Effector memory CD4-positive, alpha-beta T cell (primary cell): Measurements from ENCODE around the gene DYRK3.

Source experiments
- DNase-seq, 3 donors: peaks; one replicate each; pipeline ENCODE4 v3.0.0-alpha.2; 2020
- H3K27ac ChIP-seq: 2 replicates; pipeline ENCODE4 v1.7.0; 2013; ENCODE audit warnings: mild to moderate bottlenecking, low read length, moderate library complexity; ENCODE audit not compliant: insufficient read depth, poor library complexity, severe bottlenecking
- H3K27me3 ChIP-seq: replicated peaks from 2 replicates; pipeline ENCODE4 v1.7.0; 2013; ENCODE audit warnings: mild to moderate bottlenecking, low read length; ENCODE audit not compliant: insufficient read depth, control insufficient read depth, poor library complexity, severe bottlenecking
- H3K36me3 ChIP-seq: 2 replicates; pipeline ENCODE4 v1.7.0; 2013; ENCODE audit warnings: mild to moderate bottlenecking, low read length, moderate library complexity; ENCODE audit not compliant: control insufficient read depth, insufficient read depth
- H3K4me1 ChIP-seq: 2 replicates; pipeline ENCODE4 v1.7.0; 2013; ENCODE audit warnings: low read length, mild to moderate bottlenecking; ENCODE audit not compliant: control insufficient read depth, insufficient read depth, poor library complexity, severe bottlenecking
- H3K4me3 ChIP-seq: 2 replicates; pipeline ENCODE4 v1.7.0; 2013; ENCODE audit warnings: low read length, low read depth, mild to moderate bottlenecking; ENCODE audit not compliant: insufficient read depth, poor library complexity, severe bottlenecking
- H3K9me3 ChIP-seq: 2 replicates; pipeline ENCODE4 v1.7.0; 2013; ENCODE audit warnings: mild to moderate bottlenecking, low read length, moderate library complexity; ENCODE audit not compliant: control insufficient read depth

DYRK3 gene

GRCh38 chr1:206679738-206680211 is 44.4 kb downstream of the DYRK3 start:
- peaks cover 4% of the 10 kb centered on the region for H3K27me3 ChIP-seq
- no peak for DNase-seq
- H3K4me3 ChIP-seq: no peak overlapping the region
- no peaks in the 10 kb centered on the region for H3K36me3 ChIP-seq
- peaks cover 8% of the 10 kb centered on the region for H3K4me1 ChIP-seq
- no peaks in the 10 kb centered on the region for H3K9me3 ChIP-seq
- no peak overlapping the region for H3K27ac ChIP-seq

DNA sequence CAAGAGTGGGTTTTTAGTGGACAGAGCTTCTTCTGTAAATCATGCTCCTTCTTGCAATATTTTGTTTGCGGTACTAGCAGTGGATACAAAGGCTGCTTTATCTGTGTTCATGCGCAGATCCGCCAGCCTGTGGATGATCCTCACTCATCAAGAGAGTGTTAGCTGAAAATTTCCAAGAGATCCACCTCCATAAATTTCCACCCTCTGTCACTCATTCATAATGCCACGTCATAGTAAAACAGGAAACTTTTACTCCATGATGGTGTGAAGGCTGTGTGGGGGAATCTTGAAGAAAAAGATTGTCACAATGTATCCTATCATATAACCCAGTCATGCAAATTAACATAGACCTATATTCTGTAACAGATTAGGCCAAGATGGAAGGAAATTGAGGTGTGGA is 44.9 kb downstream of the DYRK3 start:
- no peak for DNase-seq
- no peak overlapping the region for H3K4me3 ChIP-seq
- H3K27me3 ChIP-seq: peaks cover 4% of the 10 kb centered on the region
- peaks cover 8% of the 10 kb centered on the region for H3K4me1 ChIP-seq
- H3K36me3 ChIP-seq: no peaks in the 10 kb centered on the region
- no peaks in the 10 kb centered on the region for H3K9me3 ChIP-seq
- H3K27ac ChIP-seq: no peak overlapping the region

DNA sequence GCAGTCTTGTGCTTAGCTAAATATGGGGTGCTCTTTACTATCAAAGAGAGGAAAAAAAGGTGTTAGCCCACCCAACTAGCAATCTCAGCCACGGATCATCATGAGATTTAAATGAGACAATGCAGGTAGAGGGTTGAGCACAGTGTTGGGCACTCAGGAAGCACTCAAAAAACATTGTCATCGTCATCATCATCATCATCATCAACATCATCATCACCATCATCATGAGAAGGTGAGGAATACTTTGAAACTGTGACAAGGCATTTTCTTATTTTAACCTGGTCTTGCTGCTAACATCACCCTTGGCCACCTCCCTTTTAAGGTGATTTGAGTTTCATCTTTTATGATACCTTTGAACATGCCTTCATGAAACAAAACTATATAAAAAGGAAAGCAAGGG is 46.0 kb downstream of the DYRK3 start:
- H3K27ac ChIP-seq: no peak overlapping the region
- H3K4me3 ChIP-seq: no peak overlapping the region
- DNase-seq: no peak
- H3K27me3 ChIP-seq: peaks cover 4% of the 10 kb centered on the region
- no peaks in the 10 kb centered on the region for H3K9me3 ChIP-seq
- H3K36me3 ChIP-seq: no peaks in the 10 kb centered on the region
- peaks cover 8% of the 10 kb centered on the region for H3K4me1 ChIP-seq

- no peak overlapping the region for H3K4me3 ChIP-seq
- H3K27me3 ChIP-seq: peaks cover 4% of the 10 kb centered on the region
- DNase-seq: no peak
- H3K4me1 ChIP-seq: peaks cover 13% of the 10 kb centered on the region
- H3K9me3 ChIP-seq: no peaks in the 10 kb centered on the region
- H3K36me3 ChIP-seq: no peaks in the 10 kb centered on the region
- H3K27ac ChIP-seq: no peak overlapping the region
These were observed 46.8 kb downstream of the DYRK3 start for GRCh38 chr1:206682111-206682510.

- Histone ChIP-seq H3K4me3 (no peak overlapping the region), H3K27me3 (peaks cover 4% of the 10 kb centered on the region), H3K4me1 (peaks cover 15% of the 10 kb centered on the region), H3K9me3 (no peaks in the 10 kb centered on the region), H3K36me3 (no peaks in the 10 kb centered on the region), H3K27ac (no peak overlapping the region)
- no peak for DNase-seq
These were observed 48.0 kb downstream of the DYRK3 start for GRCh38 chr1:206683313-206683712.

- no peak overlapping the region for H3K27ac ChIP-seq
- no peak for DNase-seq
These were observed 48.7 kb downstream of the DYRK3 start for GRCh38 chr1:206684003-206684402.

GRCh38 chr1:206684478-206685333 is 49.4 kb downstream of the DYRK3 start, which contains the start of gene MAPKAPK2:
Gene MAPKAPK2, plus strand, starts transcription at chr1:206684905. Its CDS starts 325 bp downstream, at chr1:206685230.
- DNase-seq: peak; percentile 62 to 73 (median 70)
- H3K9me3 ChIP-seq: no peaks in the 10 kb centered on the region
- no peaks in the 10 kb centered on the region for H3K36me3 ChIP-seq
- H3K27ac ChIP-seq: peak within 1 kb of the TSS; percentile 85
- H3K27me3 ChIP-seq: peaks cover 4% of the 10 kb centered on the region
- H3K4me3 ChIP-seq: peak within 1 kb of the TSS; percentile 91
- H3K4me1 ChIP-seq: peaks cover 18% of the 10 kb centered on the region

More at GRCh38 chr1:206684003-206684402, 48.7 kb downstream of the DYRK3 start:
- H3K9me3 ChIP-seq: no peaks in the 10 kb centered on the region
- H3K36me3 ChIP-seq: no peaks in the 10 kb centered on the region
- H3K4me3 ChIP-seq: peak overlapping the region; percentile 58
- H3K4me1 ChIP-seq: peaks cover 16% of the 10 kb centered on the region
- H3K27me3 ChIP-seq: peaks cover 4% of the 10 kb centered on the region

- Histone ChIP-seq H3K4me3 (peak overlapping the region; percentile 91), H3K27me3 (peaks cover 4% of the 10 kb centered on the region), H3K27ac (peak overlapping the region; percentile 85), H3K9me3 (no peaks in the 10 kb centered on the region), H3K4me1 (peaks cover 18% of the 10 kb centered on the region), H3K36me3 (no peaks in the 10 kb centered on the region)
- DNase-seq: peak; percentile 14 to 22 (median 17)
These were observed 50.0 kb downstream of the DYRK3 start for GRCh38 chr1:206685334-206685768.

- DNase-seq: peak; percentile 43 to 60 (median 56)
- Histone ChIP-seq H3K4me1 (peaks cover 18% of the 10 kb centered on the region), H3K4me3 (peak overlapping the region; percentile 91), H3K27me3 (peaks cover 4% of the 10 kb centered on the region), H3K9me3 (no peaks in the 10 kb centered on the region), H3K27ac (peak overlapping the region; percentile 85), H3K36me3 (no peaks in the 10 kb centered on the region)
These were observed 50.6 kb downstream of the DYRK3 start for GRCh38 chr1:206685769-206686477.
